ENCODE data around the gene PGGT1B. TPM values are rescaled to one million over a fixed set of nuclear protein-coding genes. Genes with fewer than 3 reads are reported as not detected.
A peak's percentile ranks its signal among the peaks of the same experiment; 100 is the strongest.

Gene PGGT1B
- total and polyA plus RNA-seq, 7 experiments from 2014 or later: 10.3 to 49.1 (median 40.4) TPM

GRCh38 chr5:115282131-115282530 is 19.5 kb upstream of the PGGT1B start:
- CTCF ChIA-PET: no interaction called here
- intact Hi-C loops (cut with micrococcal nuclease): no loop called here
- Histone ChIP-seq H3K4me1 (ENCODE audit: control insufficient read depth in 2 of 2, insufficient read depth in 2 of 2, low read length in 2 of 2) (no peaks in the 10 kb centered on the region), H3K36me3 (ENCODE audit: control insufficient read depth in 2 of 3, insufficient read depth in 3 of 3, low read length in 3 of 3) (no peaks in the 10 kb centered on the region), H3K9me3 (ENCODE audit: control insufficient read depth in 2 of 3, low read length in 3 of 3) (no peaks in the 10 kb centered on the region), H3K4me3 (ENCODE audit: low read length) (no peak overlapping the region), H3K27me3 (ENCODE audit: control insufficient read depth in 2 of 2, insufficient read depth in 2 of 2, low read length in 2 of 2) (no peaks in the 10 kb centered on the region), H3K27ac (ENCODE audit: low read depth, low read length) (no peak overlapping the region)
- Mint-ChIP-seq H3K9me3 (no peaks in the 10 kb centered on the region), H3K36me3 (peaks cover 0 to 16% (median 3%) of the 10 kb centered on the region in 5 donors), H3K4me1 (peaks cover 0 to 4% (median 0%) of the 10 kb centered on the region in 7 donors), H3K27me3 (peaks cover 0 to 7% (median 0%) of the 10 kb centered on the region in 5 donors), H3K4me3 (no peak overlapping the region), H3K27ac (no peak overlapping the region)
- DNase-seq: no peak
- no peak for ATAC-seq
- POLR2A ChIA-PET: no interaction called here

GRCh38 chr5:115274584-115274983 is 11.9 kb upstream of the PGGT1B start:
- DNase-seq (no peak), ATAC-seq (peak; percentile 48)
- ChIA-PET POLR2A (no interaction called here), CTCF (no interaction called here)
- Mint-ChIP-seq H3K9me3 (no peaks in the 10 kb centered on the region), H3K36me3 (peaks cover 0 to 36% (median 24%) of the 10 kb centered on the region in 5 donors), H3K4me1 (no peaks in the 10 kb centered on the region), H3K4me3 (no peak overlapping the region), H3K27ac (no peak overlapping the region), H3K27me3 (peaks cover 0 to 19% (median 0%) of the 10 kb centered on the region in 5 donors)
- no peaks in the 10 kb centered on the region for H3K27me3 ChIP-seq (ENCODE audit: control insufficient read depth in 2 of 2, insufficient read depth in 2 of 2, low read length in 2 of 2)
- H3K9me3 ChIP-seq (ENCODE audit: control insufficient read depth in 2 of 3, low read length in 3 of 3): no peaks in the 10 kb centered on the region
- peaks cover 0 to 3% (median 0%) of the 10 kb centered on the region in 3 experiments for H3K36me3 ChIP-seq (ENCODE audit: control insufficient read depth in 2 of 3, insufficient read depth in 3 of 3, low read length in 3 of 3)
- no peak overlapping the region for H3K27ac ChIP-seq (ENCODE audit: low read depth, low read length)
- H3K4me3 ChIP-seq (ENCODE audit: low read length): no peak overlapping the region
- no peaks in the 10 kb centered on the region for H3K4me1 ChIP-seq (ENCODE audit: control insufficient read depth in 2 of 2, insufficient read depth in 2 of 2, low read length in 2 of 2)
- intact Hi-C loops (cut with micrococcal nuclease): no loop called here

- Mint-ChIP-seq H3K4me3 (no peak overlapping the region), H3K9me3 (no peaks in the 10 kb centered on the region), H3K27me3 (peaks cover 0 to 20% (median 0%) of the 10 kb centered on the region in 5 donors), H3K27ac (no peak overlapping the region), H3K36me3 (peaks cover 0 to 32% (median 24%) of the 10 kb centered on the region in 5 donors), H3K4me1 (no peaks in the 10 kb centered on the region)
- Histone ChIP-seq H3K9me3 (ENCODE audit: control insufficient read depth in 2 of 3, low read length in 3 of 3) (no peaks in the 10 kb centered on the region), H3K27me3 (ENCODE audit: control insufficient read depth in 2 of 2, insufficient read depth in 2 of 2, low read length in 2 of 2) (no peaks in the 10 kb centered on the region), H3K36me3 (ENCODE audit: control insufficient read depth in 2 of 3, insufficient read depth in 3 of 3, low read length in 3 of 3) (peaks cover 0 to 3% (median 0%) of the 10 kb centered on the region in 3 experiments), H3K4me3 (ENCODE audit: low read length) (no peak overlapping the region), H3K4me1 (ENCODE audit: control insufficient read depth in 2 of 2, insufficient read depth in 2 of 2, low read length in 2 of 2) (no peaks in the 10 kb centered on the region), H3K27ac (ENCODE audit: low read depth, low read length) (no peak overlapping the region)
- intact Hi-C loops (cut with micrococcal nuclease): no loop called here
- ChIA-PET CTCF (no interaction called here), POLR2A (no interaction called here)
- ATAC-seq (no peak), DNase-seq (no peak)
Measured at GRCh38 chr5:115272297-115272958, 9.8 kb upstream of the PGGT1B start.

GRCh38 chr5:115271295-115272050 is 8.8 kb upstream of the PGGT1B start:
- Histone ChIP-seq H3K27ac (ENCODE audit: low read depth, low read length) (no peak overlapping the region), H3K27me3 (ENCODE audit: control insufficient read depth in 2 of 2, insufficient read depth in 2 of 2, low read length in 2 of 2) (no peaks in the 10 kb centered on the region), H3K9me3 (ENCODE audit: control insufficient read depth in 2 of 3, low read length in 3 of 3) (no peaks in the 10 kb centered on the region), H3K4me3 (ENCODE audit: low read length) (no peak overlapping the region), H3K4me1 (ENCODE audit: control insufficient read depth in 2 of 2, insufficient read depth in 2 of 2, low read length in 2 of 2) (no peaks in the 10 kb centered on the region), H3K36me3 (ENCODE audit: control insufficient read depth in 2 of 3, insufficient read depth in 3 of 3, low read length in 3 of 3) (peaks cover 0 to 3% (median 0%) of the 10 kb centered on the region in 3 experiments)
- POLR2A ChIA-PET: no interaction called here
- Mint-ChIP-seq H3K9me3 (no peaks in the 10 kb centered on the region), H3K36me3 (peaks cover 0 to 29% (median 23%) of the 10 kb centered on the region in 5 donors), H3K27me3 (peaks cover 0 to 24% (median 0%) of the 10 kb centered on the region in 5 donors), H3K4me1 (no peaks in the 10 kb centered on the region), H3K4me3 (no peak overlapping the region), H3K27ac (no peak overlapping the region)
- ATAC-seq (peak; percentile 29), DNase-seq (no peak)
- CTCF ChIA-PET: no interaction called here
- intact Hi-C loops (cut with micrococcal nuclease): no loop called here

GRCh38 chr5:115267617-115268016 is 4.9 kb upstream of the PGGT1B start:
- Mint-ChIP-seq H3K27me3 (peaks cover 0 to 23% (median 0%) of the 10 kb centered on the region in 5 donors), H3K4me1 (peaks cover 0 to 10% (median 7%) of the 10 kb centered on the region in 7 donors), H3K9me3 (no peaks in the 10 kb centered on the region), H3K27ac (no peak overlapping the region), H3K36me3 (peaks cover 0 to 11% (median 5%) of the 10 kb centered on the region in 5 donors), H3K4me3 (no peak overlapping the region)
- no peak for DNase-seq
- H3K36me3 ChIP-seq (ENCODE audit: control insufficient read depth in 2 of 3, insufficient read depth in 3 of 3, low read length in 3 of 3): peaks cover 0 to 1% (median 0%) of the 10 kb centered on the region in 3 experiments
- H3K4me3 ChIP-seq (ENCODE audit: low read length): no peak overlapping the region
- H3K4me1 ChIP-seq (ENCODE audit: control insufficient read depth in 2 of 2, insufficient read depth in 2 of 2, low read length in 2 of 2): no peaks in the 10 kb centered on the region
- POLR2A ChIA-PET: interaction anchor here (1.0 kb wide), 1 partner anchor 9 kb away, joined by 3 read pairs; no protein-coding TSS in a partner anchor
- CTCF ChIA-PET: no interaction called here
- H3K27me3 ChIP-seq (ENCODE audit: control insufficient read depth in 2 of 2, insufficient read depth in 2 of 2, low read length in 2 of 2): no peaks in the 10 kb centered on the region
- no peak overlapping the region for H3K27ac ChIP-seq (ENCODE audit: low read depth, low read length)
- ATAC-seq: no peak
- intact Hi-C loops (cut with micrococcal nuclease): no loop called here
- H3K9me3 ChIP-seq (ENCODE audit: control insufficient read depth in 2 of 3, low read length in 3 of 3): no peaks in the 10 kb centered on the region

GRCh38 chr5:115265220-115265619 is 2.5 kb upstream of the PGGT1B start:
- ChIA-PET POLR2A (interaction anchor here (0.6 kb wide), 1 partner anchor 14 kb away, joined by 4 read pairs; no protein-coding TSS in a partner anchor), CTCF (interaction anchor here (1.2 kb wide), 1 partner anchor 44 kb away, joined by 3 read pairs; no protein-coding TSS in a partner anchor)
- no peak overlapping the region for H3K4me3 Mint-ChIP-seq
- peaks cover 15% of the 10 kb centered on the region in 2 donors for H3K4me1 ChIP-seq (ENCODE audit: control insufficient read depth in 2 of 2, insufficient read depth in 2 of 2, low read length in 2 of 2)
- intact Hi-C loops (cut with micrococcal nuclease): no loop called here
- H3K9me3 Mint-ChIP-seq: peaks cover 0 to 2% (median 0%) of the 10 kb centered on the region in 11 donors
- H3K27ac ChIP-seq (ENCODE audit: low read depth, low read length): no peak overlapping the region
- ATAC-seq: no peak
- no peaks in the 10 kb centered on the region for H3K27me3 ChIP-seq (ENCODE audit: control insufficient read depth in 2 of 2, insufficient read depth in 2 of 2, low read length in 2 of 2)
- peaks cover 0 to 17% (median 3%) of the 10 kb centered on the region in 5 donors for H3K36me3 Mint-ChIP-seq
- no peaks in the 10 kb centered on the region for H3K9me3 ChIP-seq (ENCODE audit: control insufficient read depth in 2 of 3, low read length in 3 of 3)
- peaks cover 17 to 33% (median 26%) of the 10 kb centered on the region in 7 donors for H3K4me1 Mint-ChIP-seq
- peaks cover 0 to 13% (median 0%) of the 10 kb centered on the region in 5 donors for H3K27me3 Mint-ChIP-seq
- no peak overlapping the region for H3K27ac Mint-ChIP-seq
- no peak overlapping the region for H3K4me3 ChIP-seq (ENCODE audit: low read length)
- H3K36me3 ChIP-seq (ENCODE audit: control insufficient read depth in 2 of 3, insufficient read depth in 3 of 3, low read length in 3 of 3): peaks cover 0 to 5% (median 0%) of the 10 kb centered on the region in 3 experiments
- no peak for DNase-seq

Data from naive thymus-derived CD4-positive, alpha-beta T cell (primary cell).